Ureter (tissue), 1 donor: ENCODE measurements around the gene KDELR3. TPM values are rescaled to one million over a fixed set of nuclear protein-coding genes. Genes with fewer than 3 reads are reported as not detected.

Source experiments
- DNase-seq: peaks from one replicate; pipeline ENCODE4 v3.0.0-alpha.2; 2020; ENCODE audit warnings: low spot score
- total RNA-seq: library from RNA; stranded (reverse); gene quantifications from one replicate; pipeline ENCODE4 v1.2.4, GENCODE V29; 2023
- donor health status: DM: yes; HTN: yes; CAD: no.

Gene KDELR3
- total RNA-seq, 1 donor from 2014 or later = 7.5 TPM

DNA sequence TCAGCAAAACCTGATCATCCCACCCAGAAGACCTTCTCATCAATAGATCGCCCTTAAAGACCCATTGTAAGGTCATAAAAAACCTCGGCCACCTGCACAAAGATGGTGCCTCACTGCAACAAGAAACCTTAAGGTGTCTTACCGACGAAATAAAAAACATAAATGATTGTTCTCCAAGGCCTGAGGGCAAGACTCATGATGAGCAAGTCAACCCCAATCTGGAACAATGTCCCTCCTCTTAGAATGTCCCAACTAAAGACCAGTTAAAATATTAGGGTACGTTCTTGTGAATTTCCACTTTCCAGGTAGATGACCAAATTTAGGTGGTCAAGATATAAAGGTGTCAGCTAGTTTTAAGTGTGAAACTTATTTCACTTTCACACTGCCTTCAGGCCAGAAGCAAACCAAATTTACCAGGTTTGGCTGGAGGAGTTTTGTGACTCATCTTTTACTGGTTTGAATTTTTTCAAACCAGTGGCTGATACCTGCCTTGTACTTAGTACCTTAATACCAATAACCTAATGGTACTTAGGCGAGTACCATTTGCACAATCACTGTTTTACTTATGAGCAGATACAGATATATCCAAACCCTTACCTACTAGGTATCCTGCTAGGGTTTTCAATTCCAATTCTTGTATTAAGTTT lies 14.9 kb downstream of the KDELR3 start:
- no peak for DNase-seq

DNA sequence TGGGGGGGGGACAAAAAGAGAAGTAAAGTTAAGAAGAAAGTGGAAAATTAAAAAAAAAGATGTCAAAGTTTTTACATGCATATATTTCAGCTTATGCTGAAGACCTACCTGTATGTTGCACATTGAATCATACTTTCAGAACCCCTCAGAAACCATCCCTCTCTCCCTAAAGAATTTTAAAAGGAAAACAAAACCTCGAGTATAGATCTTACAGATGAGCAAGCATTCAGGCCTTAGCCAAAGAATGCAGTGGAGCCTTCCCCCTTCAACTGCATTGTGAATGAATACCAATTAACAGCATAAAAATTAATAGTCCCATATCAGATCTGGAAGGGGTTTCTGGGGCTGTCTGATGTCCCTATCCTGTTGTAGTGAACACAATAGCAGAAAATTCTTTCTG lies 16.3 kb downstream of the KDELR3 start:
- no peak for DNase-seq

DNA sequence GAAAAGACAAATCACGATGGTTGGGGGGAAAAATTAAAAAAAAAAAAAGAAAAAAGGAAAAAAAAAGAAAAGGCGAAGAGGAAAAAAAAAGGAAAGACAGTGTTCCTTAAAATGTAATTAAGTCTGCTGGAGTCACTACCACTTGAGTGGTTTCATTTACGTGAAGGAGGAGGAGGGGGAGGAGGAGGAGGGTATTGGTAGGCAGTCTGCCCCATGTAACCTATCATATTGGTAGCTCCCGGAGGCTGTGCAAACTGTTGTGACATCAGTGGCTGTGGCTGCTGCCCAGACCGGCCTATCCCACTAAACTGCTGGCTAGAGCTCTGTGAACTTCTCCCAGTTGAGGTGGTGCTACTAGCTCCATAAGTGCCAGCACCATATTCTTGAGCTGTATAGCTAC lies 17.9 kb downstream of the KDELR3 start:
- no peak for DNase-seq

DNA sequence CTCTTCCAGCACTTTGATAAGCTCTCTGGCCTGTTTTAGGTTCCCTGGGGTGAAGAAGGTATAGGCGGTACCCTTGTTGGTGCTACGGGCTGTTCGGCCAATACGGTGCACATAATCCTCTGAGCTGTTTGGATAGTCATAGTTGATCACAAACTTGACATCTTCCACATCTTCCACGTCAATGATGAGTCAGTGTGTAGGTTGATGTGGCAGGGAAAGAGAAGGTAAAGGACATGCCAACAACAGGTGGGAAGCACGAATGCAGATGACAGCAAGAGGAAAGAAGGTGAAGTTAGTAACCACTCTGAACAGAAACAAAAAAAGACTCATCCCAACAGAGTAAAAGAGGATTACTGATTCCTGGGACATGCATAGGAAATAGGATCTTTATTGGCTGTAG lies 20.1 kb downstream of the KDELR3 start:
- no peak for DNase-seq

DNA sequence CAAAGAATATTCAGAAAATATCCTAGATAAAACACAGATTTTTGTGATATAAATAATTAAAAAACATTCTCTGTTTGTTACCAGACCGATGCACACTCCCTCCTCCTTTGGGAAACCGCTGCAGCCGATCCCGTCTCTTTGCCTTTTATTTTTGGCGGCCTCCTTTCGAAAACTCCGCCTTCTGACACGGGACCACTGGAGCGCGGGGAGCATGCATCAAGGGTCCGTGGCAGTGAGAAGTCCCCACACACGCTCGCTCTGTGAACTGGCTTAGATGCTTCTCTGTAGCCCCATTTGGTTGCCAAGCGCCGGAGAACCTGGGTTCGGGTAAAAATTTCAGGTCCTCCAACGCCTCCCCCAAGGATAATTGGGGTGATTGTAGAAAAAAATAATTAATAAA lies 21.2 kb downstream of the KDELR3 start:
- no peak for DNase-seq

DNA sequence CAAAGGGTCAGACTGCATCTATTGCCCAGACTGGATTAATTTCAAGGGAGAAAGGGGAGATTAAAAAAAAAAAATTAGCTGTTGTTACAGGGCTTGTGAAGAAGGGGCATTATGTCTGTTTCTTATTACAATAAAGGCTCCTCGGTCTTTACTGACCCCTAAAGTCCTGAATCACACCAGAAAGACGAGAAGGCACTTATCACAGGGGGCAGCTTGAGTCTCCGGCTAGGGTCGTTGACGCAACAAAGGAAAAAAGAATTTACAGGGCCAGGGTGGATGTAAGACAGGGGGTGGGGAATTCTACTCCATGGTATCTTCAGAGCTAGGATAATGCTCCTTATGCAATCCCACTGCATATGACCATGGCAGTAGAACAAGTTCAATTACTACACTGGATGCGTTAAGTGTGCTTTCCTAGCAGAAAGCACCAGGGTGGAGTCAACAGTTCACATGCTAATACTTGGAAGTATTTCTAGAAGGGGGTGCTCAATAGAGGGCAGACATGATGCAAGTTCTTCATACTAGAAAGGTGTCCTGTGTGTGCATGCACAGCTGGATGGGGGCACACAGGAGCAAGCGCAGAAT lies 21.8 kb downstream of the KDELR3 start:
- DNase-seq = no peak

DNA sequence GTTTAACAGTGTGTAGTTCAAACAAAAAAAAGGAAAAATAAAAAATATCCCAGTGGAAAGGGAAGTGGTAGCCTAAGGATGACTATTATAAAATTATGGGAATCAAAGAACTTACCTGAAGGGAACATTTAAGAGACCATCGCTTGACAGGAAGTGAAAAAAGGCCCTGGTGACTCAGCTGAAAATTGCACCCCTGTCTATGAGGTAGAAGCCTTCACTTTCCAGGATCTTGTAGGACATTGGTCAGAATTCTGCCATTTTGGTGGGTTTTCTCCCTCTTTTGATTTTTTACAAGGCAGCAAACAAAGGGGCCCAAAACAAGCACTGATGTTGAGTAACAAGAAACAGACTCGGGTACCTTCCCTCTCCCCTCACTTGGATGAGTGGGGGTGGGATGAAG lies 22.6 kb downstream of the KDELR3 start:
- DNase-seq = no peak

DNA sequence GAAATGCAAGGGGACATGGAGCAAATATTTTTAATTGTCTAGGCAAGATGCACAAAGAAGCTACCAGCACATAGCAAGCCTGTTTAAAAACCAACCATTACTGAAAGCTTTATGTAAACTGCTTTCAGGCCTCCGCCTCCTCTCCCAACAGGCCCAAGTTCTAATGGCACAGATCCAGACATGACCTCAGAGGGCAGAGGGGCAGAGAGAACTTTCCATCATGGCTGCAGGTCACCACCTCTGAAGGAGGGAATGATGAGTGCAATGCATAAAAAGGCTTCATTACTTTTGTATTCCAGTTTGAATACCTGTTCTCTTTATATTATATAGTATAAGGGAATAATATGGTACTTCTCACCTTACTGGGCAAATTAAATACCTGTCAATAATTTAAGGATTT lies 23.0 kb downstream of the KDELR3 start:
- peak; percentile 70 for DNase-seq

DNA sequence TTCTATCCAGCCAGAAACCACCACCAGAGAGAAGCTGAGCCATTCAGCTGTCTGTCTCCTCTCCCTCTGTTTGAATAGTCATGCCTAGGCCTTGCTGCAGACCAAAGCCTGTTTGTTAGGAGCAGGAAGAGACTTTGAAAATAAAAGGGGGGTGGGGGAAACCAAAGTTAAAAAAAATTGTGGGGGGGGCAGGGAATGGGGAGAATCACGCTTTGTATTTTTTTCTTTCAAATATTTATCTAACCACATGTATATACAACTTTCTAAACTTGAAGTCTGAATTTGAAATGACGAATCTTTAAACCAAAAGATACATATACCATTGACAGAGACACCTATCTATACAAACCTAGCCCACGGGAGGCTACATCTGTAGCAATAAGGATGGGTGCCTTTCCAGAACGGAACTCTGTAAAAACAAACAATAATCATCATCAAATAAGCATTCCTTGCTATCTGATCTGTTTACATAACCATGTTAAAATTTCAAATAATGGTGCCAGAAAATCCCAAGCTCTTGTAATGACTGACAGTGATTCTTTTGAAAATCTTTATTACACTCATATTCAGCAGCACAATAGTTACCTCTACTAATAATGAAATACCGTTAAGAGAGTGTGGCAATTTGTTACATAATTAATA lies 23.9 kb downstream of the KDELR3 start:
- no peak for DNase-seq

DNA sequence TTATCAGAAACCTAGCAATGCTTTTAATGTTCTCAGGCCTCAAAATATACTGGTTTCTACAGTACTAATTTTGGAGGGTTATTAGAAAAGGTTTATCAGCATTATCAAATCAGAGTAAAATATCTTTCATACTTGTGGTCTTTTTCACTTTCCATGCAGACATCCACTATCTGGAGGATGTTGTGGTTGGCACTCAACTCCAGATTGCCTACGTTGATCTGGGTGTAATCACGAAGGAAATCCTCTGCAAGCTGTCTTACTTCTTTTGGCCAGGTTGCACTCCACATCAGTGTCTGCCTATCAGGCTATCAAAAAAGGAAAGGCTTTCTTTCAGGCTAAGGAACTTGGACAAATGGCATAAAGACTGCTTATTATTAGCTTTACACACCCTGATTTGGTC lies 26.6 kb downstream of the KDELR3 start:
- no peak for DNase-seq

DNA sequence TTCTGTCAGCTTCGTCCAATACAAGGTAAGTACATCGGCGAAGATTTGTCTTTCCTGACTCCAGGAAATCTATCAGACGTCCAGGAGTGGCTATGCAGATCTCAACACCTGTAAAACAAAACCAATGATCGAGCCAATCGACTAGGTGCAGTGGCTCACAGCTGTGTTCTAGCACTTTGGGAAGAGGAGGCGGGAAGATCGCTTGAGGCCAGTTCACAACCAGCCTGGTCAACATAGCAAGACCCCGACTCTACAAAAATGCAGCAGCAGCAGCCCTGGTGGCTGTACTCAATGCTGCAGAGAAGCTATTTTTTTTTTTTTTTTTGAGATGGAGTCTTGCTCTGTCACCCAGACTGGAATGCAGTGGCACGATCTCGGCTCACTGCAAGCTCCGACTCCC lies 27.0 kb downstream of the KDELR3 start:
- DNase-seq = no peak

DNA sequence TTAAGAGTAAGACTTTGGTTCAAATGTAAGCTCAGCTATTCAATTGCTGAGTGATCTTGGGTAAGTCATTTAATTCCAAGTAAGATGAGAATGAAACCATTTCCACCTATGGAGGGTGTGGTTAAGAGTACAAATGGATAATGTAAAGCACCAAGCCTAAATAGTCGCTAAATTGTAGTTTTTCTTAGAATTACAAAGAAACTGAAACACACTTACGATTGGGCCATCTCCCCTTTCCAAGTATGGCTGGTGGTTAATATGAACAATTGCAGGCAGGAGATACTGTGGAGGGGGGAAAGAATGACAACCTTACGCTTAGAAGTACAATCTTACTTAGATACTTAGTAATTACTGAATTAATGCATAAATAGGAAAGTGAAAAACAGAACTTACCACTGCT lies 30.0 kb downstream of the KDELR3 start:
- DNase-seq = no peak

DNA sequence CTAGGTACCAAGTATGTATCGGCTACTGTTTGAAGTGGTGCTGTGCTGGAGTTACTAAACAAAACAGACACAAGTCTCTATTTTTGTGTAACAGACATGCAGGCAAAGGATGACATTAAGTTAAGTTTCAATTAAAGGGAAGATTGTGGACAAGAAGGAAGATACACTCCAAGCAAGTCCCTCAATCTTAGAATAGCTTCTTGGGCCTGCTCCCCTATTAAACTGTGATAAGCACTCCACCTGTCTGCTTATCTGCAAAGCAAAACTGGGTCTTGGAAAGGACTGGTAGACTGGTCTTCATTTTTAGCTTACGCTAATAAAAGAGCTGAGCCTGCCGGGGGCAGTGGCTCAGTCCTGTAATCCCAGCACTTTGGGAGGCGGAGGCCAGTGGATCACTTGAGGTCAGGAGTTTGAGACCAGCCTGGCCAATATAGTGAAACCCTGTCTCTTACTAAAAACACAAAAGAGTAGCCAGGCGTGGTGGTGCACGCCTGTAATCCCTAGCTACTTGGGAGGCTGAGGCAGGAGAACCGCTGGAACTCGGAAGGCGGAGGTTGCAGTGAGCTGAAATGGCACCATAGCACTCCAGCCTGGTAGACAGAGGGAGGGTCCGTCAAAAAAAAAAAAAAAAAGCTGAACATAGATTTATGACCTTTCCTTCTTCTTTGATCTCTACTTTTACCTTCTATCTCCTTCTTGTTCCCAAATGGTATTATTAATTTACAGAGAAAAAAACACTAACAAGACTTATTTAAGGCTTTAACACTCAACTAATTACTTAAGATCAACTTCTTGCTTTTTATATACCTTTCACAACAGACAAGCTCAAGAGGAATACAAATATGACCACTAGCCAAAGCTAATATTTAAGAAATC lies 34.1 kb downstream of the KDELR3 start:
- DNase-seq = no peak

DNA sequence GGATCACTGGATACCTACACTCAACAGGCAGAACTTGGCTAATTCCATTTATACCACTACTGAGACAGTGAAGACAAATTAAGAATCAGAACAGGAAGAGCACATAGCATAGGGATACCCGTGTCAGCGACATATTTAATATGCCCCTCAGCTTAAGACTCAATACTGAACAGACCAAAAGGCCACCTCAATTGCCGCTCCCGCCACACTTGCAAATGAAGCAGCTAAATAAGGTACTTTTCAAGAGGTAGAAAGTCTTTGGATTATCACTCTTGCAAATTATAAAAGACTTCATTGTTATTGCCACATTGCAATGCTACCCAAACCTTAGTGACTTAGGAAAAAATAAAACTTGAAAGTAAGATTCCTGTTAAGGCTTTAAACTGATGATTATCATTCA lies 35.1 kb downstream of the KDELR3 start:
- no peak for DNase-seq

DNA sequence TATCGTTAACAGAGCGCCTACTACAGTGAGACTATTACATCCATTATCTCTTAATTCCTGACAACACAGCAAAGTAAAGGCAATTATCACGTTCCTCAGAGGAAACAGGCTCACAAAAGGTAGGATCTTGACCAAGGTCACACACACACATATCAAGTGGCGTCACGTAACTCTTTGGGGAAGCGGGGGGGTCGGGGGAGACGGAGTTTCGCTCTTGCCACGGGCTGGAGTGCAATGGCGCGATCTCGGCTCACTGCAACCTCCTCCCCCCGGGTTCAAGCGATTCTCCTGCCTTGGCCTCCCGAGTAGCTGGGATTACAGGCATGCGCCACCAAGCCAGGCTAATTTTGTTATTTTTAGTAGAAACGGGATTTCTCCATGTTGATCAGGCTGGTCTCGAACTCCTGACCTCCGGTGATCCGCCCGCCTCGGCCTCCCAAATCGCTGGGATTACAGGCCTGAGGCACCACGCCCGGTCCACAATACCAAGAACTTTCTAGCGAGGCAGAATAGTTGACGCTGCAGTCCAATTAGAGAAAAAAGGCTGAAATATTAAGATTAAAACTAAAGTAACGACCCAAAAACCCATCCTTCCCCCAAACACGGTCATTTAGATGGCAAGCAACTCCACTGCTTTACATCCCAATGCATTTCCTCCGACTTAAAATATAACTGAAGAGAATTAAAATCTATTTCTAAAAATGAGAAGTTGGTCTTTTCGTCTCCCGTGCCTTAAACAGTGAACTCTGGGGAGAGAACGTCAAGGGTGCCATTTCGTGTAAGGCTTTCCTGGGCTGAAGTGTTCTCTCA lies 37.0 kb downstream of the KDELR3 start:
- no peak for DNase-seq

DNA sequence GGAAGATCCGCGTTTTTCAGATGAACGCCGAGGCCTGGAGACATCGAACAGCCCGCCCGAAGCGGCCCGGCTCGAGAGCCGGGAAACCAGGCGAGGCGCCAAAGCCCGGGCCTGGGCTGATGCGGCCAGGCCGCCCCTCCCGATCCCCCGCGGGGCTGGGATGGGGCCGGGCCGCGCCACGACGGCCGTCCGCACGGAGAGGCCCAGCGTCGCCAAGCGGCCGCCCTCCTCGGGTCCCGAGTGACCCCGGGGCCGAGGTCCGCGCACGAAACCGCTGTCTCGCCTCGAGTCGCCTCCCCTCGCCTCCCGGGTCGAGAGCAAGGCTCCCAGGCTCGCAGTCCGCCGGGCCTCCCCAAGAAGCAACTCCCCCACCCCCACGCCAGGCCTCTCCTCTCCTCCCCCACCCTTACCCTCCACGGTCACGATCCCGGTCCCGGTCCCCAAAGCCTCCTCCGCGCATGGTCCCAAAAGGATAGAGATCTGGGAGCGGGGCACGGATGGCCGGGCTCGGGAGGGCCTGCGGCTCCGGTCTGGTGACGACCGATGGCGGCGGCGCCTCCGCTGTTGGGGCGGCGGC lies 37.7 kb downstream of the KDELR3 start:
- DNase-seq = peak; percentile 78

DNA sequence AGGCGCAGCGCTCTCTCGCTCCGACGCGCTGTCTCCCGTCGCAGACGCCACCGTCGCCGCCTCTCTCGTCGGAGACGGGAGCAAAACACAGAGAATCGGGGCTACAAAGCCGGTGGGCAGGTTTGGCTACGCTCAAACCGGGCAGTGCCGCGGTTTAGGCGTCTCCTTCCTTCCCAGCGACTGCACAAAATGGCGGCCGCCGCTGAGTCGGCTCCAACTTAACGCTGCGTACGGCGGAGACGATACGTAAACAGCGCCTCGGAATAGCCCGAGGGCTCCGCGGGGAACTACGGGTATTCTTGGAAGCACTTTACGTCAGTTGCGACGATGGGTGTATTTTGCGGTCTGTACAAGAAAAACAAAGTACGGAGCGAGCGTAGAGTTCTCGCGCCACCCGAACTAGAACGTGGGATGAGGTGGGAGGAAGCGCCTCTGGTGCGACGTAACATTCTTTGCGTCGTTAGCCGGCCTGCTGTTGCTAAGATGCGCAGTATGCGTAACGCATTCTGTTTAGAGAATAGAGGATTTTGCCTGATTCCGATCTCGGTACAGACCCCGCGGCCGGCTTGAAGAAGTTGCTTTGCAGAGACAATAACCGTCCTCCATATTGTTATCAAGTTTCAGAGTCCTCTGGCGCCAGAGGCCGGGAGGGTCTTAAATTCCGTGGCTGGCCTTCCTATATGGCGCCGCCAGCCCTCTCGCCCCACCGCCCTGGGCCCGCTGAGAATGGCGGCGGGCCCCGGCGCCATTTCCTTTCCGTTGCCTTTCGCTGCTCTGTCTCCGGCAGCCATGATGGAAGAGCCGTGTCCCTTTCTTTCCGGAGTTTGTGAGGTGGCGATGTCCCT lies 38.4 kb downstream of the KDELR3 start, which contains the start of gene DDX17:
DDX17 (minus strand) TSS at position 194 of the 845 bp plus-strand sequence.
- peak; percentile 97 for DNase-seq

DNA sequence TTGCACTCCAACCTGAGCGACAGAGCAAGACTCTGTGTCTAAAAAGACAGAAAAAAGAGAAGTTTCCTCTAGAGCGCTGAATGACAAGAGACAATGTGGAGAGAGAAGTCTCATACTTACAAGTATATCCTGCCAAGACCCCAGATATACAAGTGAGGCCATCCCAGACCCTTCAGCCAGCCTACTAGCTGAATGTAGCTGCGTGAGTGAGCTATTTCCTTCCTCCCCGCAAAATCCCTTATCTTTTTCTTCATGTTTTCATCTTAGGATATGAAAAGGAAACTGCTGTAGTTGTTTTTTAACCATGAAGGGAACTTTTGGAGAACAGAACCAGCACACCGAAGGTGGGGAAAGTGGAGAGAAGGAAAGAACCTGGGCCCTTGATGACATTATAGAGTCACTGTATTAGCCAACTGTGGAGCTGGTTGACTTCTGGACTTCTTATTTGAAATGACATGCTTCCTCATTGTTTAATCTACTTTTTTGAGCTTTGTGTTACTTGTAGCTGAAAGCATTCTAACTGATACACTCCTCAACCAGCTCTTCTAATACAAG lies 42.6 kb downstream of the KDELR3 start:
- DNase-seq = no peak

DNA sequence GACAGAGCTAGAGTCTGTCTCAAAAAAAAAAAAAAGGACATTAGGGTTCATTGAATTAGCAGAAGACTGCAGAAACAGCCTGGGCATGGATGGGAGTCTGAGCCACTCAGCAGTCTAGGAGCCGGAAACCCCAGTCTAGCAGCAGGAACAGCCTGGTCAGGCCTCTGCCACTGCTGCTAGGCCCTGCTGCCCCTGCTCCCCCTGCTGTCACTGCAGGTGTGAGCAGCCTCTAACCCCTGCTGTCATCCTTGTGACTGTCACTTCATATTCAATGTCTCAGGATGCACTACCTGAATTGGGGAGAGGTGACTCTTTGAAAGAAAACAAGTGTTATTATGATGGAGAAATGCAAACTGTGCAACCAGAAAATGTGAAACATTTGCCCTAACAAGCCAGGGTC lies 45.2 kb downstream of the KDELR3 start:
- DNase-seq = no peak

DNA sequence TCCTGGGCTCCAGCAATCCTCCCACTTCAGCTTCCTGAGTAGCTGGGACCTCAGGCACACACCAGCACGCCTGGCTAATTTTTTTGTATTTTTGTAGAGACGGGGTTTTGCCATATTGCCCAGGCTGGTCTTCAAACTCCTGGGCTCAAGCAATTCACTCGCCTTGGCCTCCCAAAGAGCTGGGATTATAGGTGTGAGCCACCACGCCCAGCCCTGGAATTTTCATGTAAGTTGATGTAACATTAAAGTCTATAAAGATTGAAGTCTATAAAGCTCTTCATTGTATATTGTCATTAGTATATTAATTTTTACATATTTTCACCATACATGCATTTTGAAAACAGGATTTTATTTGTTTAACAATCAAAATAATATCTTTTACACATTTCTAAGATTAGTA lies 50.7 kb downstream of the KDELR3 start:
- no peak for DNase-seq
